WI38 (cell line): ENCODE data around the gene CD99.

Experiments
- H3K4me3 ChIP-seq: 2 replicates; pipeline ENCODE4 v1.5.1; 2011; ENCODE audit warnings: low read depth, mild to moderate bottlenecking, control low read depth, low read length
- CTCF ChIP-seq: IDR thresholded peaks from 2 replicates; pipeline ENCODE4 v1.5.1; 2012; ENCODE audit warnings: low read depth, mild to moderate bottlenecking, control low read depth, low read length

Gene CD99

DNA sequence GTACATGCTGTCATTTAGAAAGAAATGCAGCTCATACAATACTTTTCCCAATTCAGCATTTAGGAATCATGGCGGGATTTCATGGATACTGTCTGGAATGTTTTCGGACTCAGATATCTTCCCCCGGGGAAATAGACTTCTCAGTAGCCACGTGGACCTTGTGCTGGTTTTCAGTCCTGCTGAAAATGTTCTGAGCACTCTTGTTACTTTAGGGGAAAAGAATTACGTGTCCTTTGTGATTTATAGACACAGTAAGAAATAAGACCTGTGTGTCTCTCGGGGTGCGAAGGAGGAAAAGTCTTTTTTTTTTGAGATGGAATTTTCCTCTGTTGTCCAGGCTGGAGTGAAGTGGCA, 3.8 kb downstream of the CD99 start:
- no peak overlapping the region for H3K4me3 ChIP-seq
- no peak for TF ChIP-seq CTCF

GRCh38 chrX:2696698-2697215, 5.7 kb downstream of the CD99 start:
- TF ChIP-seq CTCF = no peak
- H3K4me3 ChIP-seq = 0 out of 2 replicates have a peak overlapping the region, but pooled peaks have one; percentile 16

DNA sequence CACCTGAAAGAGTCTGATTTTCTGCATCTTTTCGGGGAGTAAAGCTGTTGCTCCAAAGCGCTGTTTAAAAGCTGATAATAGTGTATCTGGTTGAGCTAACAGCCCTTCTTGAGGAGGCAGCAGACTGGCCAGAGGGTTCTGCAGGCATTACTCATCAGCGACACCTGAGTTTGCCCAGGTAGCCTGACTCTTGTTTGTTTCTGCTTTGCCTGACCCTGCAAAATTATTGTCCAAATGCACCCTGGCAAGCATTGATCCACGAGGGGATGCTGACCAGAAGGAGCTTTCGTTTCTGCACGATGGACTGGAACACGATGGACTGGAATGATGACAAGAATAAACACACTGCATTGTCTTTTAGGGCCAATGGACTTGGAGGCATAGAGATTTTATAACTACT, 6.2 kb downstream of the CD99 start:
- H3K4me3 ChIP-seq = 0 out of 2 replicates have a peak overlapping the region, but pooled peaks have one; percentile 16
- TF ChIP-seq CTCF = no peak

DNA sequence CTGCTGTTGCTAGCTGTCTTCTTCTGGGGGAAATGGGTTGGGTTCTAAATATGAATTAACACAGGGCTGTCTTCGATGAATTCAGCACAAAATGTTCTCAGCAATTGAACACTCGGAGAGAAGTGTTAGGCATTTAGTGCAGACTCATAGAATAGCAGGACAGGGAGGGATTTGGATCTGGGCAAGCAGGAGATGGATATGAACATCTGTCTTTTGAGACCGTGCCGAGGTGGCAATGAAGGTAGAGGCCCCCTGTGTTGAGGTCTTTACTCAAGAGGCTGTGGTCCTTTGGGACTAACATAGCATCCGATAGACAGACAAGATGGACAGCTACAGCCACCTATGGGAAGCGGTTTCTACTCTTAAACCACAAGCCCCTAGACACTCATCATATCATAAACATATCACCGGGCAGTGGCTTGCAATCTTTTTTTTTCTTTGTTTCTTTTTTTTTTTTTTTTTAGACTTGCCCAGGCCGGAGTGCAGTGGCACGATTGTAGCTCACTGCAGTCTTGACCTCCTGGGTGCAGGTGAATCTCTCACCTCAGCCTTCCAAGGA, 6.7 kb downstream of the CD99 start:
- no peak for TF ChIP-seq CTCF
- H3K4me3 ChIP-seq = no peak overlapping the region

DNA sequence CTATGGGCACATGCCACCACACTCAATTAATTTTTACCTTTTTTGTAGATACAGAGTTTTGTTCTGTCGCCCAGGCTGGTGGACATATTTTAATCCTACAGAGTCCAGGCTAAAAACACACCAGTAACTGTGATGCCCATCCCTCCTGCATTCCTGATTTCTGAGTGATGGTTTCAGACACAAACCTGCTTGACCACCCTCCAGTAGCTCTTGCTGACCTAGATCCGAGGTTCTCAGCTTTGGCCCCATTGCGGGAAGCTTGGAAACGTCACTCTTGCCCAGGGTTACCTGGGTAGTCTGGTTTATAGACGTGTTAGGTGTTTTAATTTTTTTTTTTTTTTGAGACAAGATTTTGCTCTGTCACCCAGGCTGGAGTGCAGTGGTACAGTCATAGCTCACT, 7.5 kb downstream of the CD99 start:
- TF ChIP-seq CTCF = no peak
- no peak overlapping the region for H3K4me3 ChIP-seq

- no peak overlapping the region for H3K4me3 ChIP-seq
- no peak for TF ChIP-seq CTCF
Measured at GRCh38 chrX:2699959-2700358, 8.9 kb downstream of the CD99 start.

- no peak overlapping the region for H3K4me3 ChIP-seq
- no peak for TF ChIP-seq CTCF
Measured at GRCh38 chrX:2700405-2701320, 9.6 kb downstream of the CD99 start.
